GM12878 (cell line): ENCODE measurements around the gene FERMT1. TPM values are rescaled to one million over a fixed set of nuclear protein-coding genes. Genes with fewer than 3 reads are reported as not detected.

Source experiments
- MEF2A ChIP-seq: IDR thresholded peaks from 2 replicates; pipeline ENCODE4 v1.6.1; 2011; ENCODE audit warnings: low read depth, mild to moderate bottlenecking, low read length, moderate library complexity; ENCODE audit not compliant: insufficient read depth
- NFXL1 ChIP-seq: fragments of 450-650 bp; IDR thresholded peaks from 2 replicates; pipeline ENCODE4 v1.6.1; 2017; ENCODE audit warnings: antibody characterized with exemption, mild to moderate bottlenecking, borderline replicate concordance
- SIX5 ChIP-seq: IDR thresholded peaks from 2 replicates; pipeline ENCODE4 v1.6.1; 2011; ENCODE audit warnings: mild to moderate bottlenecking, low read depth, low read length, moderate library complexity; ENCODE audit not compliant: severe bottlenecking
- ZBED1 ChIP-seq: IDR thresholded peaks from 2 replicates; pipeline ENCODE4 v1.6.1; 2016; ENCODE audit warnings: borderline replicate concordance
- polyA plus RNA-seq, 11 experiments: library from polyadenylated mRNA; depleted of rRNA in 4 of 11; unstranded in 6 of 11; stranded (reverse) in 5 of 11; fragments of >200 nt; fragmentation: Nextera tagmentation in 4 of 11; fragmentation: Illumina TruSeq in 1 of 11; extraction: Ambion mirVana in 4 of 11; extraction: Trizol in 1 of 11; gene quantifications; 1 replicate in 1 of 11; 2 replicates in 10 of 11; pipeline versions ENCODE4 v1.2.1 to v1.2.3, GENCODE V29; 2011 to 2016; ENCODE audit warnings: inconsistent platforms in 2 of 11, missing spikeins in 2 of 11, low read depth in 1 of 11
- total RNA-seq, 4 experiments: library from RNA; depleted of rRNA in 3 of 4; stranded (reverse); fragments of >200 nt in 3 of 4; fragmentation: Illumina TruSeq in 1 of 4; extraction: Trizol in 1 of 4; gene quantifications; 2 replicates each; pipeline versions ENCODE4 v1.2.1 to v1.2.3, GENCODE V29; 2013 to 2021
- TF ChIP-seq, protein P1 (sequence below): fragments of 450-650 bp; IDR thresholded peaks from 2 replicates; pipeline ENCODE4 v1.6.1; 2017; ENCODE audit warnings: mild to moderate bottlenecking, moderate library complexity
- TF ChIP-seq, protein P2 (sequence below): fragments of 150-350 bp; IDR thresholded peaks from 2 replicates; pipeline ENCODE4 v1.6.1; 2016; ENCODE audit warnings: low read depth, low read length

Gene FERMT1
- total and polyA plus RNA-seq, 10 of the 15 experiments (the other 5 are each of a cell fraction or from before 2014, with no cell fraction given): 0.04 to 3.1 (median 0.45) TPM

DNA sequence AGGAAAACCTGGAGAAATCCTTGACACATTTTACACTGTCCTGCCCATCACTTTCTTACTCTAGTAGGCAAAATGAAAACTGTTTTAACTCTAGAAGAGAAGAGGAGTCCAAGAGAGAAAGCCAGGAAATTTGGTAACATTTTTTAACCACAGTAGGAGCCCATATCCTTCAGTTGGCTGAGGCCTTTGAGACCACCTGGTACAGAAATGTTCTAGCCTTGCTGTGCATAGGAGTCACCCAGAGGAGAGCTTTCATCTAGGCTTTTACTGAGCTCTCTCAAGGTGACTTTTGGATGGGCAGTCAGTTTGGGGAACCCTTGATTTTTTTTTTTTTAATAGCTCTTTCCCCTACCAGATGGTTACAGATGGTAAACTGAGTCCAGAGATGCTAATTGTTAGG, 94.0 kb downstream of the FERMT1 start (continued):
- TF ChIP-seq, protein P1, sequence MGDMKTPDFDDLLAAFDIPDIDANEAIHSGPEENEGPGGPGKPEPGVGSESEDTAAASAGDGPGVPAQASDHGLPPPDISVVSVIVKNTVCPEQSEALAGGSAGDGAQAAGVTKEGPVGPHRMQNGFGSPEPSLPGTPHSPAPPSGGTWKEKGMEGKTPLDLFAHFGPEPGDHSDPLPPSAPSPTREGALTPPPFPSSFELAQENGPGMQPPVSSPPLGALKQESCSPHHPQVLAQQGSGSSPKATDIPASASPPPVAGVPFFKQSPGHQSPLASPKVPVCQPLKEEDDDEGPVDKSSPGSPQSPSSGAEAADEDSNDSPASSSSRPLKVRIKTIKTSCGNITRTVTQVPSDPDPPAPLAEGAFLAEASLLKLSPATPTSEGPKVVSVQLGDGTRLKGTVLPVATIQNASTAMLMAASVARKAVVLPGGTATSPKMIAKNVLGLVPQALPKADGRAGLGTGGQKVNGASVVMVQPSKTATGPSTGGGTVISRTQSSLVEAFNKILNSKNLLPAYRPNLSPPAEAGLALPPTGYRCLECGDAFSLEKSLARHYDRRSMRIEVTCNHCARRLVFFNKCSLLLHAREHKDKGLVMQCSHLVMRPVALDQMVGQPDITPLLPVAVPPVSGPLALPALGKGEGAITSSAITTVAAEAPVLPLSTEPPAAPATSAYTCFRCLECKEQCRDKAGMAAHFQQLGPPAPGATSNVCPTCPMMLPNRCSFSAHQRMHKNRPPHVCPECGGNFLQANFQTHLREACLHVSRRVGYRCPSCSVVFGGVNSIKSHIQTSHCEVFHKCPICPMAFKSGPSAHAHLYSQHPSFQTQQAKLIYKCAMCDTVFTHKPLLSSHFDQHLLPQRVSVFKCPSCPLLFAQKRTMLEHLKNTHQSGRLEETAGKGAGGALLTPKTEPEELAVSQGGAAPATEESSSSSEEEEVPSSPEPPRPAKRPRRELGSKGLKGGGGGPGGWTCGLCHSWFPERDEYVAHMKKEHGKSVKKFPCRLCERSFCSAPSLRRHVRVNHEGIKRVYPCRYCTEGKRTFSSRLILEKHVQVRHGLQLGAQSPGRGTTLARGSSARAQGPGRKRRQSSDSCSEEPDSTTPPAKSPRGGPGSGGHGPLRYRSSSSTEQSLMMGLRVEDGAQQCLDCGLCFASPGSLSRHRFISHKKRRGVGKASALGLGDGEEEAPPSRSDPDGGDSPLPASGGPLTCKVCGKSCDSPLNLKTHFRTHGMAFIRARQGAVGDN: no peak
- TF ChIP-seq ZBED1 (no peak), NFXL1 (no peak), SIX5 (no peak), MEF2A (no peak)
- TF ChIP-seq, protein P2, sequence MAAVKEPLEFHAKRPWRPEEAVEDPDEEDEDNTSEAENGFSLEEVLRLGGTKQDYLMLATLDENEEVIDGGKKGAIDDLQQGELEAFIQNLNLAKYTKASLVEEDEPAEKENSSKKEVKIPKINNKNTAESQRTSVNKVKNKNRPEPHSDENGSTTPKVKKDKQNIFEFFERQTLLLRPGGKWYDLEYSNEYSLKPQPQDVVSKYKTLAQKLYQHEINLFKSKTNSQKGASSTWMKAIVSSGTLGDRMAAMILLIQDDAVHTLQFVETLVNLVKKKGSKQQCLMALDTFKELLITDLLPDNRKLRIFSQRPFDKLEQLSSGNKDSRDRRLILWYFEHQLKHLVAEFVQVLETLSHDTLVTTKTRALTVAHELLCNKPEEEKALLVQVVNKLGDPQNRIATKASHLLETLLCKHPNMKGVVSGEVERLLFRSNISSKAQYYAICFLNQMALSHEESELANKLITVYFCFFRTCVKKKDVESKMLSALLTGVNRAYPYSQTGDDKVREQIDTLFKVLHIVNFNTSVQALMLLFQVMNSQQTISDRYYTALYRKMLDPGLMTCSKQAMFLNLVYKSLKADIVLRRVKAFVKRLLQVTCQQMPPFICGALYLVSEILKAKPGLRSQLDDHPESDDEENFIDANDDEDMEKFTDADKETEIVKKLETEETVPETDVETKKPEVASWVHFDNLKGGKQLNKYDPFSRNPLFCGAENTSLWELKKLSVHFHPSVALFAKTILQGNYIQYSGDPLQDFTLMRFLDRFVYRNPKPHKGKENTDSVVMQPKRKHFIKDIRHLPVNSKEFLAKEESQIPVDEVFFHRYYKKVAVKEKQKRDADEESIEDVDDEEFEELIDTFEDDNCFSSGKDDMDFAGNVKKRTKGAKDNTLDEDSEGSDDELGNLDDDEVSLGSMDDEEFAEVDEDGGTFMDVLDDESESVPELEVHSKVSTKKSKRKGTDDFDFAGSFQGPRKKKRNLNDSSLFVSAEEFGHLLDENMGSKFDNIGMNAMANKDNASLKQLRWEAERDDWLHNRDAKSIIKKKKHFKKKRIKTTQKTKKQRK: no peak
- TF ChIP-seq, all 136 proteins: peak for 0
